ENCODE results near the gene WDR87.

The WDR87 gene

DNA sequence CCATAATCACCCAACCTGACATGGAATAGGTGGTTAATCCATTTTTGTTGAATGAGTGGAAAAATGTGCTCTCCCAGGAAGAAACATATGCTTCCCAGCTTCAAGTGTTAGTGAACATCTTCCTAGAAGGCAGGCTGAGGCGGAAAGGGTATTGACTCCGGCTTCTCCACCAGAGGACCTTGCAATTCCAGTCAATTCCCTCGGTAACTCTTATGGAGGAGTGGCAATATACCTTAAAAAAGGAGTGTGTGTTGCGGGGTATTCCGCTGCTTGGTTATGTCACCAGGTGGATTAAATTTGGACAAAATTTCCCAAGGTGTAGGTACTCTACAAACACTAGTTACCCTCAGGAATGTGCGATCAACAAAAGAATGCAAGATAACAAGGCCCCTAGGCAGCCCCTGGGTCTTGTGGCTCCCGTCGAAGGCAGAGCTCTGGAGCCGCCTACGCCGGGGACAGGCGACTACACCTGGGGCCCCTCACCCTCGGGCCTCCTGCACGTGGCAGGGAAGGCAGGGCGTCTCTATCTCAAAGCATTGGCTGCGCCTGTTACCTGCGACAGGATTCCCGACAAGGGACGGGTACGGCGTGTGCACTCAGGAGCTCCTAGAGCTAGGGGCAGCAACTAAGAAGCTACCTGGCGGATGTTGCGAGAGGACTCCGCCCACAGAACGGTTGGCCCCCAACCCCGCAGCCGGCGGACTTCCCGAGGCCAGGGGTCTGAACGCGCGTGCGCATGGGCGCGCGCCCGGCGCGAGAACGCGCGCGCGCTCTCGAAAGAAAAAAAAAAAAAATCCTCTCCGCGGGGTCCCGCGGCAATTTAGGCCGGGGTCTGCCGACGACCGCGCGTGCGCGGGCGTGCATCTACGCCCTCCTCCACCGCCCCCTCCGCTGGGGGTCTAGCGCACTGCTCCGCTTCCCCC, at the start of gene WDR87:
TSS of gene WDR87 (minus strand) at position 649 of the 923 bp plus-strand sequence. CDS start 8,355 bp downstream, outside the sequence.
- peak; percentile 14 to 22 for DNase-seq (ENCODE audit: low read depth in 2 of 2)

DNA sequence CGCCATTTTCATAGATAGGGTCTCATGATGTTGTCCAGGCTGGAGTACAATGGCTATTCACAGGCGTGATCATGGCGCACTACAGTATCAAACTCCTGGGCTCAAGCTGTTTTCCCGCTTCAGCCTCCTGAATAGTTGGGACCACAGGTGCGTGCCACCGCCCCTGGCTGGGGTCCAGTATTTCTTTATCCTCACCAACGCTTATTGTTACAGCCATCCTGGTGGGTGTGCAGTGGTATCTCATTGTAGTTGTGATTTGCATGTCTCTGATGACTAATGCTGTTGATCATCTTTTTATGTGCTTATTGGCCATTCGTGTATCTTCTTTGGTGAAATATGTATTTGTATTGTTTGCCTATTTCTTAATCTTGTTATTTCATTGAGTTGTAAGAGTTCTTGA, 49.6 kb upstream of the WDR87 start:
- DNase-seq (ENCODE audit: low read depth in 2 of 2) = no peak

- DNase-seq (ENCODE audit: low read depth in 2 of 2) = no peak
Measured at GRCh38 chr19:37954421-37954874, 48.1 kb upstream of the WDR87 start.

DNA sequence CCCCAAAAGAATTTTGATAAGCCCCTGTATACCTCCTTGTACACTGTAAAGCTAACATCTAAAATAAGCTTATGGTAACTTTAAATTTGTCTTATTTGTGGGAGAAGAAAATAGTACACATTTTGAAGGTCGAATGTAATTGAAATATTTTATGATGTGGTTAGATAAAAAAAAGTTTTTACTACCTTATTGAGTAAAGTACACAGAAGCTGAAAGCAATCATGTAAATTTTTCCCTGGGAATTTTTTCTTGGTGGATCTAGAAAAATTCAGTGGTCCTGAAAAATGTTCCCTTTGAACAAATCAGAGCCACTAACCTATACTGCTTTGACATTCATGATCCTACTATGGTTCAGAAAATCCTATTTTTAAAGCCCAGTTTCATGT, 47.5 kb upstream of the WDR87 start:
- no peak for DNase-seq (ENCODE audit: low read depth in 2 of 2)

- DNase-seq (ENCODE audit: low read depth in 2 of 2) = no peak
Measured at GRCh38 chr19:37953171-37953917, 47.0 kb upstream of the WDR87 start.

GRCh38 chr19:37951816-37952210, 45.4 kb upstream of the WDR87 start:
- DNase-seq (ENCODE audit: low read depth in 2 of 2) = no peak

- DNase-seq (ENCODE audit: low read depth in 2 of 2) = no peak
Measured at GRCh38 chr19:37950471-37951175, 44.2 kb upstream of the WDR87 start.

- no peak for DNase-seq (ENCODE audit: low read depth in 2 of 2)
Measured at GRCh38 chr19:37948362-37948761, 42.0 kb upstream of the WDR87 start.

- DNase-seq (ENCODE audit: low read depth in 2 of 2) = no peak
Measured at GRCh38 chr19:37947778-37948177, 41.4 kb upstream of the WDR87 start.

DNA sequence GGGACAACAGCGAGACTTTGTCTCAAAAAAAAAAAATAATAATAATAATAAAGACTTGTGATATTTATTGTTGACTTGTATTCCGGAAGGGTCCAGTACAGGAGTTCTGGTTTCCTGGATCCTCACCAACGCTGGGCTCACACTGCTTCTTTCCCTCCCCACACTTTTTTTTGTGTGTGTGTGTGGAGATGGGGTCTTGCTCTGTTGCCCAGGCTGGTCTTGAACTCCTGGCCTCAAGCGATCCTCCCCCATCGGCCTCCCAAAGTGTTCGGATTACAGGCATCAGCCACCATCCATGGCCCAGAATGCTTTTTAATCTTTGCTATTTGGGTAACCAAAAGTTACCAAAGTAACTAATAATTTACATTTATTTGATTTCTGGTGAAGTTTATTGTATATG, 39.7 kb upstream of the WDR87 start:
- DNase-seq (ENCODE audit: low read depth in 2 of 2) = no peak

DNA sequence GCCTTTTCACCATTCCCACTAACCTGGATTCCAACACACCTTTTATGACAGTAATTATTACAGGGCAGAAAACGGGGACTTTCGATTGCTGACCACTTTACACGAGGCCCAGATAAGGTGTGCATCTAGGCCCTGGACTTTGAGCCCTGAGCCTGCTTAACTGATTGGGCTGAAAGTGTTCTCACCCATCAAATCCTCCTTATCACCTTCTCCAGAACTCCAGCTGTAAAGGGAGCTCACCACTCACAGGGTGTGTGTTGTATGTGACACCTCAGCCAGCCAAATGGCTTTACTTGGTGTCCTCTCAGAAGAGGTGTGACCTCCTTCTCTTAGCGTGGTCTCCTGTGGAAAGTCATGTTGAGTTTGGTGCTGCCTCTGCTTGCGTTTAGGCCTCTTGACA, 37.1 kb upstream of the WDR87 start:
- DNase-seq (ENCODE audit: low read depth in 2 of 2) = no peak

GRCh38 chr19:37942516-37942902, 36.1 kb upstream of the WDR87 start:
- no peak for DNase-seq (ENCODE audit: low read depth in 2 of 2)

DNA sequence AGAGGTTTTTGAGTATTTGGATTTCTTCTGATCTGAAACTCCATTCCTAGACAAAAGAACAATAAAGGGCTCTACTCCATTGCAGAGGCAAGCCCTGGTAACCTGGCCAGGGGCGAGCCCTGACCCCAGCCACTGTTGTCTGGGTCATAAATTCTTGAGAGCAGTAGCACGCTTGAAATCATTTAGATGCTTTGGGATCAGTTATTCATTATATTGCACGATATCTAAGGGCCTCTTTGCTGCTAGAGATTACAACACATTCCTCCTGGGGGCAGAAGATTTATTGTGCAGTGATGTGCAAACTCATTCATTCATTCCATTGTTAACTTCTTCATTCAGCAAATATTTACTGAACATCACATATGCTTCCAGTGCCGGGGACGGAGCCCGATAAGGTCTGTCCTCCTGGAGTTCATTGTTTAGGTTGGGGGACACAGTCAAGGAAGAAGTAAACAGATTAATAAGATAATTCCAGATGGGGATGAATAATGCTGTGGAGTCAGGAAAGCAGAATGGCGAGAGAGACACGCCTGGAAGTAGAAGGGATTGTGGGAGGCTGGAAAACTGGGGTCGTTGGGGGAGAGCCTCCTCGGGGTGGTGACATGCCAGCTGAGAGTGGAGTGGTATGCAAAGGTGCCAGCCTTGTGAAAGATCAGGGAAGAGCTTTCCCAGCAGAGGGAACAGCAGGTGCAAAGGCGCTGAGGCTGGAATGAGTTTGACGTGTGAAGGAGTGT, 35.6 kb upstream of the WDR87 start:
- DNase-seq (ENCODE audit: low read depth in 2 of 2) = no peak

- no peak for DNase-seq (ENCODE audit: low read depth in 2 of 2)
Measured at GRCh38 chr19:37938353-37938752, 32.0 kb upstream of the WDR87 start.

DNA sequence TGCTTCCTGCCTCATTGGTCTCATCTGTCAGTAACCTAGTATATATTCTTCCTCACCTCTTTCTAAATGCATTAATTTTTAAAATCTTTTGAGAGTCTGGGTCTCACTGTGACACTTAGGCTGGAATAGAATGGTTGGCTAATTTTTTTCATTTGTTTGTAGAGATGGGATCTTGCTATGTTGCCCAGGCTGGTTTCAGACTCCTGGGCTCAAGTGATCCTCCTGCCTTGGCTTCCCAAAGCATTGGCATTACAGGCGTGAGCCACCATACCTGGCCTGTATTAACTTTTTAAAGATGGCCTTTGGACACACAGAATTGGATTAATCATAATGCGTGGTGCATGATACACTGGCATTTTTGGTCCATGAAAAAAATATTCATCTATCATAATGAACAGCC, 30.5 kb upstream of the WDR87 start:
- DNase-seq (ENCODE audit: low read depth in 2 of 2) = no peak

GRCh38 chr19:37936166-37936565, 29.8 kb upstream of the WDR87 start:
- DNase-seq (ENCODE audit: low read depth in 2 of 2) = no peak

- DNase-seq (ENCODE audit: low read depth in 2 of 2) = no peak
Measured at GRCh38 chr19:37935341-37935740, 28.9 kb upstream of the WDR87 start.

DNA sequence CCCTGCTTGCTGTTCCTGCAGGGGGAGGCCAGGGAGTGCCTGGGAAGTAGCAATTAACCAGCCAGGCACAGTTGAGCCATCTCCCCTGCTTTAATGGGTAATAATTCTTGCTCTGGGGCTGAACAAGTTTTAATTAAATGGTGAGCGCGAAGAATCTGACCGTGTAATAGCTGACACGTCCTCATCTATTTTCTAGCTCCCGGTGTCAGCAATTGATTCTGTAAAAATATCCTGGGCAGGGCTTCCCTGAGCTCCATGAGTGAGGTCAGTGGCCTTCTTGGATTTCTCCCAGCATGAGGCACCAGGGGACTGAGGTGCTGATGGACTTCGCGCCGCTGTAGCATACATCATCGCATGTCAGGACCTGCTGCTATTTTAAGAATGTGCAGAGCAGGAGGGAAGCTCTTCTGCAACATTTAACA, 27.6 kb upstream of the WDR87 start:
- no peak for DNase-seq (ENCODE audit: low read depth in 2 of 2)

DNA sequence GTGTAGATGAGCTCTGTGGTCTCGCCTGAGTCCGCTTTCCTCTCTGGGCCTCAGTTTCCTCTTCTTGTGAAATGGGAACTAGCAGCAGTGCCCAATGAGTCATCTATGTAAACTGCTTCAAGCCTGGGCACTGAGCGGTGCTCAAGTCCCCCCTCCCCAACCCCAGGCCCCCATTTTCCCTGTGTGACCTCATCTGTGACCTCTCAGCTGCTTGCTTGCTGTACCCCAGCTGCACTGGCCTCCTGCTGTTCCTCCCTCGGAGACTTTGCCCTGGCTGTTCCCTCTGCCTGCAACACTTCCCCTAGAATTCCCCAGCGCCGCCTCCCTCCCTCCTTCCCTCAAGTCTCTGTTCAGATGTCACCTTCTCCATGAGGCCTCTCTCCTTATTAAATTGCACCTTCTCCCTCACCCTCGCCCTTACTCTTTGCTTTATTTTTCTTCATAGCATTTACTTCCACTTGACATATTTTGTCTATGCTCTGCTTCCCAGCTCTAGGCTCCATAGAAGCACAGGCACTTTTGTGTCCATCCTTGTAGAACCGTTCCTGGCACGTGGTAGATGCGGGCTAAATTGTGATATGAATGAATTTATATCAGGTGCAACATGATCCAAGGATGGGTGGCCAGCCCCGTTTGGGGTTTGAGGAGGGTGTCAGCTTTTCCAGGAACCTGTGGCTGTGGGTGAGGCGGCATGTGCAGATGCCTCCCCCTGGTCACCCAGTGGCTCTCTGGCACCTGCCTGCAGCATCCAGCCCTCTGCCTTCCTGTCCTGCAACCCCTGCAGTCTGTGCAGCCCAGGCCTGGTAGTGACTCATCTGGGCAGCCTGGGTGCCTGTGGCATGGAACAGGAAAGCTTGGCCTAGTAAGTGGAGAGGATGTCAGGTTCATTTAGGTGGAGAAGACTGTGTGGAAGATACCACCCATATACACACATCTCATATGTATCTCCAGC, 26.9 kb upstream of the WDR87 start:
- DNase-seq (ENCODE audit: low read depth in 2 of 2) = no peak

- no peak for DNase-seq (ENCODE audit: low read depth in 2 of 2)
Measured at GRCh38 chr19:37931881-37932655, 25.7 kb upstream of the WDR87 start.

Data from stimulated activated CD4-positive, alpha-beta T cell treated with anti-CD3 and anti-CD28 coated beads, Interleukin-12 subunit alpha, Interleukin-12 subunit beta, amount 100 ng/mL, for 24 hours (primary cell).